Activated CD4-positive, alpha-beta T cell treated with anti-CD3 and anti-CD28 coated beads, Interleukin-2, amount 10 ng/mL, durations not matched to agents 7 days and 5 days (primary cell): ENCODE measurements around the gene ZBTB32. TPM values are rescaled to one million over a fixed set of nuclear protein-coding genes. Genes with fewer than 3 reads are reported as not detected.

Experiments
- CTCF ChIA-PET: fragments of 350-600 bp; sonication (Branson Sonifier 250); formaldehyde crosslinking; loops from one replicate; lab custom pipeline; 2021; ENCODE audit warnings: antibody characterized with exemption; lab: Charles Lee
- POLR2A ChIA-PET: fragments of 350-600 bp; sonication (Branson Sonifier 250); formaldehyde crosslinking; loops from one replicate; lab custom pipeline; 2021; ENCODE audit warnings: antibody characterized with exemption; lab: Charles Lee
- DNase-seq: peaks from one replicate; pipeline ENCODE4 v3.0.0-alpha.2; 2020
- H3K27ac Mint-ChIP-seq: one replicate; pipeline ENCODE4 v1.8.0; 2021; ENCODE audit warnings: mild to moderate bottlenecking, moderate library complexity, mixed read lengths
- H3K27me3 Mint-ChIP-seq: one replicate; pipeline ENCODE4 v1.8.0; 2021; ENCODE audit warnings: mixed read lengths
- H3K36me3 Mint-ChIP-seq: one replicate; pipeline ENCODE4 v1.8.0; 2021; ENCODE audit warnings: low read depth, mixed read lengths
- H3K4me1 Mint-ChIP-seq: one replicate; pipeline ENCODE4 v1.8.0; 2021; ENCODE audit warnings: mixed read lengths
- H3K4me3 Mint-ChIP-seq: one replicate; pipeline ENCODE4 v1.8.0; 2021; ENCODE audit warnings: mild to moderate bottlenecking, moderate library complexity, mixed read lengths
- H3K9me3 Mint-ChIP-seq: one replicate; pipeline ENCODE4 v1.8.0; 2021; ENCODE audit warnings: mixed read lengths
- total RNA-seq, 2 experiments: library from RNA; stranded (reverse); gene quantifications; one replicate each; pipeline ENCODE4 v1.2.3, GENCODE V29; 2021

ZBTB32 gene
- total RNA-seq, 2 experiments from 2014 or later = 15.4 to 17.3 TPM

DNA sequence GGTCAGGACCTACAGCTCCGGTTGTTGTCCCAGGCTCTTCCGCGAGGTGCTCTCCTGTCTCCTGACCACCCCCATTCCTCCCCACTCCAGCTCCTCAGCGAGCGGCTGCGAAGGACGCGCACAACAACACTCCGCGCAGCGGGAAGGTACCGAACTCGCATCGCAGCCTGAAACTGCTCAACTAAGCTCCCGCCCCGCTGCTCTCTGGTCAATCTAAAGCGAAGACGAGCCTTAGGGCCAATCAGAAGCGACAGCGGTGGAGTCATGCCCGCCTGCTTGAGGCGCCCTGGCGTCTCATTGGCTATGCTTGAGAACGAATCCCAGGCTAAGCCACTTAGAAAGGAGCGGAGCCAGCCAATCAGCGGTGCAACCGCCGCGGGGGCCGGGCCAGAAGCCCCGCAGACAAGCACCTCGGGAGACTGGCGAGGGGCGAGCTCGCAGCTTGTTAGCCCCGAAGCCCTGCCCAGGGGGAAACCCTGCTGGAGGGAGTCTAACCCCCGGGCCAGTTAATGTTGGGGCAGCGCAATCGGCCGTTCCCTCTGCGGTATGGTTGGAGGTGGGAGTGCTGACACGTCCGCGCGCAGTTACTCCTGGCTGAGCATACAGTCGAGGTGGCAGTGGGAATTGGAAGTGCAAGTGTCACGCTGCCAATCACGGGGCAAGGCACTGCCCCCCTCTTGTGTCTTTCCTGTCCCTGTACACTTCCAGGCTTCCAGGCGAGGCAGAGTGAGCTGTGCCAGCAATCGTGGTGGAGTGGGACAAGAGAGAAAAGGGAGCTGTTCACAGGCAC, 1.9 kb upstream of the ZBTB32 start:
- DNase-seq = peak; percentile 97
- H3K27ac Mint-ChIP-seq = peak overlapping the region; percentile 94
- peaks cover 10% of the 10 kb centered on the region for H3K4me1 Mint-ChIP-seq
- no peaks in the 10 kb centered on the region for H3K9me3 Mint-ChIP-seq
- H3K36me3 Mint-ChIP-seq = no peaks in the 10 kb centered on the region
- ChIA-PET CTCF (interaction anchor here (0.6 to 2.8 kb wide), 12 partner anchors 8 to 229 kb away, joined by 3 to 26 read pairs (median 4); no protein-coding TSS in a partner anchor), POLR2A (interaction anchor here (3.0 kb wide), 1 partner anchor 10 kb away, joined by 31 read pairs; no protein-coding TSS in a partner anchor)
- H3K27me3 Mint-ChIP-seq = no peaks in the 10 kb centered on the region
- peak overlapping the region; percentile 78 for H3K4me3 Mint-ChIP-seq

GRCh38 chr19:35703343-35703742, 1.0 kb upstream of the ZBTB32 start:
- ChIA-PET CTCF (interaction anchor here (0.6 to 2.8 kb wide), 12 partner anchors 9 to 961 kb away, joined by 3 to 26 read pairs (median 4); no protein-coding TSS in a partner anchor), POLR2A (interaction anchor here (0.5 to 3.0 kb wide), 2 partner anchors 9 to 15 kb away, joined by 4 to 31 read pairs; no protein-coding TSS in a partner anchor)

GRCh38 chr19:35708391-35708790, 4.0 kb downstream of the ZBTB32 start:
- H3K27me3 Mint-ChIP-seq = no peaks in the 10 kb centered on the region
- CTCF ChIA-PET = interaction anchor here (0.7 to 1.2 kb wide), 5 partner anchors 14 to 555 kb away, joined by 3 to 5 read pairs (median 4); no protein-coding TSS in a partner anchor
- peaks cover 37% of the 10 kb centered on the region for H3K4me1 Mint-ChIP-seq
- DNase-seq = no peak
- no peak overlapping the region for H3K27ac Mint-ChIP-seq
- no peaks in the 10 kb centered on the region for H3K9me3 Mint-ChIP-seq
- POLR2A ChIA-PET = no interaction called here
- H3K36me3 Mint-ChIP-seq = peaks cover 2% of the 10 kb centered on the region
- H3K4me3 Mint-ChIP-seq = no peak overlapping the region

More at GRCh38 chr19:35703343-35703742, 1.0 kb upstream of the ZBTB32 start:
- no peak for DNase-seq
- Mint-ChIP-seq H3K4me3 (no peak overlapping the region), H3K36me3 (no peaks in the 10 kb centered on the region), H3K27me3 (no peaks in the 10 kb centered on the region), H3K9me3 (no peaks in the 10 kb centered on the region), H3K27ac (no peak overlapping the region), H3K4me1 (peaks cover 10% of the 10 kb centered on the region)

GRCh38 chr19:35710784-35711723, 6.7 kb downstream of the ZBTB32 start:
- peaks cover 63% of the 10 kb centered on the region for H3K4me1 Mint-ChIP-seq
- no peaks in the 10 kb centered on the region for H3K27me3 Mint-ChIP-seq
- POLR2A ChIA-PET = interaction anchor here (0.6 to 4.3 kb wide), 4 partner anchors 9 to 17 kb away, joined by 3 to 31 read pairs (median 8); no protein-coding TSS in a partner anchor
- CTCF ChIA-PET = interaction anchor here (0.7 to 6.0 kb wide), 3 partner anchors 9 to 26 kb away, joined by 5 to 72 read pairs (median 26); no protein-coding TSS in a partner anchor
- no peaks in the 10 kb centered on the region for H3K9me3 Mint-ChIP-seq
- DNase-seq = peak; percentile 64
- H3K27ac Mint-ChIP-seq = peak overlapping the region; percentile 99
- H3K4me3 Mint-ChIP-seq = peak overlapping the region; percentile 37
- H3K36me3 Mint-ChIP-seq = peaks cover 2% of the 10 kb centered on the region

DNA sequence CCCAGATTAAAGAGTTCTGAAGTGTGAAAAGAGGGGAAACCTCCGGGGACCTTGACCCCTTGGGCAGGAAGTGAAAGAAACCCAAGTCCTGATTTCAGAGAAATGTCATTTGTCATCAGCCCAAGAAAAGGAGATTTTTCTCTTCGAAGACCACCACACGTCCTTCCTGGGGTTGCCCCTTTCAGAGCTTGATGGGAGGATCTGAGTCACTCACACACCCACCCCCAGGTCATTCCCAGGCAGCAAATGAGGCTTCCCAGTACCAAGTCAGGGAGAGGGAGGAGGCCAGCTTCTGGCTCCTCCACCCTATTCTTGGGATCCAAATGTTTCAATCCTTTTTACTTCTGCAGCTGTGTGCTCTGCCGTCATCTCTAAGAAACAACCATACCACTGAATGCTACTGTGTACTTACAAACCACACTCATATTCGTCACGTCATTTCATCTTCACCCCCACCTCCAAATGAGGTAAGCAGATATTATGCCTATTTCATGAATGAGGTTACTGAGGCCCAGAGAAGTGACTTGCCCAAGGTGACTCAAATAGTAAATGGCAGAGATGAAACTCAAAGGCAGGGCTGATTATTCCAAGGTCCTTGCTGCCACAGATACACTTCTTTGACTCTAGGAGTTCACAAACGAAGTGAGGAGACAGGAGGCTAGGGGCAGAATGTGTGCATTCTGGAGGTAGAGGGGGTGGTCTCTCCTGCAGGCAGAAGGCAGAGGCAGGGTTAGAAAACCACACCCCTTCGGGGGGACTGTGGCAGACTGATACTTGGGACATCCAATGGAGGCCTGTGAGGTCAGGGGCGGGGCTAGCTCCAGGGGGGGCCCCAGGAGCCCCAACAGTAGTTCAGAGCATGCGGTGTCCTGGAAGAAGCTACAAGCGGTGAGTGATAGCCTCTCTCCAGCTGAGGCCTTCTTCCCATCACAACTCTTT, 8.5 kb downstream of the ZBTB32 start:
- H3K9me3 Mint-ChIP-seq = no peaks in the 10 kb centered on the region

GRCh38 chr19:35713506-35713850, 9.1 kb downstream of the ZBTB32 start:
- ChIA-PET CTCF (interaction anchor here (1.4 to 6.0 kb wide), 7 partner anchors 8 to 34 kb away, joined by 3 to 72 read pairs (median 6); partner anchors contain the start of genes LIN37, PSENEN, U2AF1L4 and ZBTB32), POLR2A (interaction anchor here (0.5 to 4.3 kb wide), 2 partner anchors 11 to 106 kb away, joined by 3 to 31 read pairs; no protein-coding TSS in a partner anchor)
- Mint-ChIP-seq H3K4me3 (peak overlapping the region; percentile 87), H3K36me3 (peaks cover 6% of the 10 kb centered on the region), H3K27ac (peak overlapping the region; percentile 99), H3K9me3 (no peaks in the 10 kb centered on the region), H3K27me3 (no peaks in the 10 kb centered on the region), H3K4me1 (peaks cover 70% of the 10 kb centered on the region)
- DNase-seq = no peak

More for the DNA sequence above, 8.5 kb downstream of the ZBTB32 start:
- ChIA-PET POLR2A (interaction anchor here (0.5 to 4.3 kb wide), 3 partner anchors 10 to 107 kb away, joined by 3 to 31 read pairs (median 3); no protein-coding TSS in a partner anchor), CTCF (interaction anchor here (0.6 to 6.0 kb wide), 9 partner anchors 8 to 96 kb away, joined by 3 to 72 read pairs (median 5); partner anchors contain the start of genes IGFLR1, LIN37, PSENEN and U2AF1L4)
- Mint-ChIP-seq H3K4me1 (peaks cover 70% of the 10 kb centered on the region), H3K4me3 (peak overlapping the region; percentile 87), H3K27me3 (no peaks in the 10 kb centered on the region), H3K36me3 (peaks cover 6% of the 10 kb centered on the region), H3K27ac (peak overlapping the region; percentile 99)
- DNase-seq = peak; percentile 67

GRCh38 chr19:35713904-35714495, 9.6 kb downstream of the ZBTB32 start:
- no peak for DNase-seq
- POLR2A ChIA-PET = interaction anchor here (0.5 to 4.3 kb wide), 3 partner anchors 12 to 300 kb away, joined by 3 to 31 read pairs (median 3); no protein-coding TSS in a partner anchor
- H3K4me1 Mint-ChIP-seq = peaks cover 74% of the 10 kb centered on the region
- peaks cover 6% of the 10 kb centered on the region for H3K36me3 Mint-ChIP-seq
- CTCF ChIA-PET = interaction anchor here (0.6 to 6.0 kb wide), 8 partner anchors 9 to 217 kb away, joined by 3 to 72 read pairs (median 8); partner anchors contain the start of genes LIN37, PSENEN, U2AF1L4 and ZBTB32
- H3K4me3 Mint-ChIP-seq = peak overlapping the region; percentile 87
- H3K9me3 Mint-ChIP-seq = no peaks in the 10 kb centered on the region
- peak overlapping the region; percentile 99 for H3K27ac Mint-ChIP-seq
- H3K27me3 Mint-ChIP-seq = no peaks in the 10 kb centered on the region

GRCh38 chr19:35714601-35715354, 10.4 kb downstream of the ZBTB32 start:
- peak overlapping the region; percentile 99 for H3K27ac Mint-ChIP-seq
- no peaks in the 10 kb centered on the region for H3K9me3 Mint-ChIP-seq
- POLR2A ChIA-PET = interaction anchor here (0.7 to 4.3 kb wide), 2 partner anchors 12 to 299 kb away, joined by 3 to 31 read pairs; no protein-coding TSS in a partner anchor
- peaks cover 78% of the 10 kb centered on the region for H3K4me1 Mint-ChIP-seq
- peak overlapping the region; percentile 87 for H3K4me3 Mint-ChIP-seq
- CTCF ChIA-PET = interaction anchor here (0.6 to 6.0 kb wide), 9 partner anchors 10 to 362 kb away, joined by 3 to 72 read pairs (median 5); partner anchors contain the start of genes LIN37, PSENEN, U2AF1L4 and ZBTB32
- no peaks in the 10 kb centered on the region for H3K27me3 Mint-ChIP-seq
- peaks cover 9% of the 10 kb centered on the region for H3K36me3 Mint-ChIP-seq
- peak; percentile 38 for DNase-seq

- Mint-ChIP-seq H3K27me3 (no peaks in the 10 kb centered on the region), H3K4me1 (peaks cover 77% of the 10 kb centered on the region), H3K4me3 (peak overlapping the region; percentile 87), H3K36me3 (peaks cover 12% of the 10 kb centered on the region), H3K27ac (peak overlapping the region; percentile 94), H3K9me3 (no peaks in the 10 kb centered on the region)
- POLR2A ChIA-PET = interaction anchor here (0.6 kb wide), 1 partner anchor 33 kb away, joined by 3 read pairs; the partner anchor contains the start of gene LIN37
- CTCF ChIA-PET = interaction anchor here (0.6 to 6.0 kb wide), 8 partner anchors 10 to 362 kb away, joined by 3 to 72 read pairs (median 4); partner anchors contain the start of genes LIN37 and ZBTB32
- no peak for DNase-seq
These were observed 11.0 kb downstream of the ZBTB32 start for GRCh38 chr19:35715355-35715809.
